Measurements from ENCODE around the gene MVP. TPM values are rescaled to one million over a fixed set of nuclear protein-coding genes. Genes with fewer than 3 reads are reported as not detected.

Gene MVP
- total and polyA plus RNA-seq, 3 donors from 2014 or later: 119 to 224 (median 147) TPM

GRCh38 chr16:29808219-29808900 lies 11.9 kb upstream of the MVP start:
- Histone ChIP-seq H3K27me3 (no peaks in the 10 kb centered on the region), H3K9me3 (no peaks in the 10 kb centered on the region), H3K36me3 (ENCODE audit: low read depth, missing control alignments) (no peaks in the 10 kb centered on the region), H3K27ac (peak overlapping the region; percentile 92 to 96), H3K4me3 (peak overlapping the region; percentile 58 to 71), H3K4me1 (peaks cover 65% of the 10 kb centered on the region)
- intact Hi-C loops (cut with DNase I; ENCODE audit: low total_unique reads): no loop called here
- TF ChIP-seq POLR2A (IDR thresholded peaks at IDR 0.05): no peak
- TF ChIP-seq, protein P1, sequence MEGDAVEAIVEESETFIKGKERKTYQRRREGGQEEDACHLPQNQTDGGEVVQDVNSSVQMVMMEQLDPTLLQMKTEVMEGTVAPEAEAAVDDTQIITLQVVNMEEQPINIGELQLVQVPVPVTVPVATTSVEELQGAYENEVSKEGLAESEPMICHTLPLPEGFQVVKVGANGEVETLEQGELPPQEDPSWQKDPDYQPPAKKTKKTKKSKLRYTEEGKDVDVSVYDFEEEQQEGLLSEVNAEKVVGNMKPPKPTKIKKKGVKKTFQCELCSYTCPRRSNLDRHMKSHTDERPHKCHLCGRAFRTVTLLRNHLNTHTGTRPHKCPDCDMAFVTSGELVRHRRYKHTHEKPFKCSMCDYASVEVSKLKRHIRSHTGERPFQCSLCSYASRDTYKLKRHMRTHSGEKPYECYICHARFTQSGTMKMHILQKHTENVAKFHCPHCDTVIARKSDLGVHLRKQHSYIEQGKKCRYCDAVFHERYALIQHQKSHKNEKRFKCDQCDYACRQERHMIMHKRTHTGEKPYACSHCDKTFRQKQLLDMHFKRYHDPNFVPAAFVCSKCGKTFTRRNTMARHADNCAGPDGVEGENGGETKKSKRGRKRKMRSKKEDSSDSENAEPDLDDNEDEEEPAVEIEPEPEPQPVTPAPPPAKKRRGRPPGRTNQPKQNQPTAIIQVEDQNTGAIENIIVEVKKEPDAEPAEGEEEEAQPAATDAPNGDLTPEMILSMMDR (IDR thresholded peaks at IDR 0.05): no peak
- DNase-seq: no peak
- WGBS, 2 donors: 31 to 34% methylated on average over 25 of the region's 25 CpGs

DNA sequence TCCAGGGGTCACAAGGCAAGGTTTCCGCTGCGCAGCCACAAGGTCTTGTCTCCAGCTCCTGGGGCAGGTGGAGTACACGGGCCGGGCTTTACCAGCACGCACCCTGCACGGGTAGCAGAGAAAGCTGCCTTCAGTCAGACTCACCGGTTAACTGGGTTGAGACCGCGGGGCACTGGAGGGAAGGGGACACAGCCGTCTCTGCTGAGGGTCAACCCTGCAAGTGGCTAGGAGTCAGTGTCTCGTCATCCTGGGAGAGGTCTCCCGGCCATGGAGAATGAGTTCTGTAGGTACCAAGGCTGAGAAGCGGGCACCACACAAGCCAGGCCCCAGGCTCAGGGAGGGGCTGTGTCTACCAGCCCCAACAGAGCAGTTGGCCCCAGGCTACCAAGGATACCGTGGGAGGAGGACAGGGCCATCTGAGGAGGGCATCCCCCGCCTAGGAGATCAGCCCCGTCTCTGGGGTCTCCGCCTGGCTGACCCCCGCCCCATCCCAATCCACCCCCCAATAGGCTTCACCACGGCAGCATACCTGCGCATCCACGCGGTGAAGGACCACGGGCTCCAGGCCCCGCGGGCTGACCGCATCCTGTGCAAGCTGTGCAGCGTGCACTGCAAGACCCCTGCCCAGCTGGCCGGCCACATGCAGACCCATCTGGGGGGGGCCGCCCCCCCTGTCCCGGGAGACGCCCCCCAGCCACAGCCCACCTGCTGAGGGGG lies 11.1 kb upstream of the MVP start:
- peak overlapping the region; percentile 92 to 96 for H3K27ac ChIP-seq
- H3K27me3 ChIP-seq: no peaks in the 10 kb centered on the region
- 55 to 61% methylated on average over 12 to 28 of the region's 31 CpGs for WGBS, 2 donors
- no peak for DNase-seq
- H3K4me1 ChIP-seq: peaks cover 68% of the 10 kb centered on the region
- H3K36me3 ChIP-seq (ENCODE audit: low read depth, missing control alignments): no peaks in the 10 kb centered on the region
- TF ChIP-seq, protein P1 (IDR thresholded peaks at IDR 0.05): no peak
- no peak for TF ChIP-seq POLR2A (IDR thresholded peaks at IDR 0.05)
- H3K4me3 ChIP-seq: no peak overlapping the region
- no peaks in the 10 kb centered on the region for H3K9me3 ChIP-seq
- intact Hi-C loops (cut with DNase I; ENCODE audit: low total_unique reads): no loop called here

GRCh38 chr16:29809850-29810698 lies 10.2 kb upstream of the MVP start:
- 28 to 29% methylated on average over 14 to 23 of the region's 23 CpGs for WGBS, 2 donors
- Histone ChIP-seq H3K36me3 (ENCODE audit: low read depth, missing control alignments) (no peaks in the 10 kb centered on the region), H3K27ac (peak overlapping the region; percentile 92 to 96), H3K27me3 (no peaks in the 10 kb centered on the region), H3K4me1 (peaks cover 68% of the 10 kb centered on the region), H3K9me3 (no peaks in the 10 kb centered on the region), H3K4me3 (no peak overlapping the region)
- TF ChIP-seq, protein P1 (IDR thresholded peaks at IDR 0.05): no peak
- no peak for TF ChIP-seq POLR2A (IDR thresholded peaks at IDR 0.05)
- intact Hi-C loops (cut with DNase I; ENCODE audit: low total_unique reads): no loop called here
- peak; percentile 53 for DNase-seq

DNA sequence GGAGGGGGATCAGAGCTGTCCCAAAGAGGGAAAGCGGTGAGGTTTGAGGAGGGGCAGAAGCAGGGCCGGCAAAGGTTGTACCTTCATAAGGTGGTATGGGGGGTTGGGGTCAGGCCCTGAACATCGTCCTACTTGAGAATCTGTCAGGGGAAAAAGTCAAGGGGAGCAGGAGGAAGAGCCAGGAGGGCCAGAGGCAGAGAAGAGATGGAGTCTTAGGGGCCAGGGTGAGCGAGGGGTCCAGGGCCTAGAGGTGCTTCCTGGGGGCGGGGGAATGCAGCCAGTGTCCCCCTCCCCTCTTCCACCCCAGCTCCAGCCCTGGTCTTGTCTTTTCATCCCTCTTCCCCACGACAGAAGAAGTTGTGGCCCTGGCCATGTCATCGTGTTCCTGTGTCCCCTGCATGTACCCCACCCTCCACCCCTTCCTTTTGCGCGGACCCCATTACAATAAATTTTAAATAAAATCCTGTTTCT lies 9.5 kb upstream of the MVP start:
- 16 to 23% methylated on average over 9 of the region's 9 CpGs for WGBS, 2 donors
- no peaks in the 10 kb centered on the region for H3K36me3 ChIP-seq (ENCODE audit: low read depth, missing control alignments)

More for the DNA sequence above, 9.5 kb upstream of the MVP start:
- intact Hi-C loops (cut with DNase I; ENCODE audit: low total_unique reads): no loop called here
- TF ChIP-seq, protein P1 (IDR thresholded peaks at IDR 0.05): no peak
- TF ChIP-seq POLR2A (IDR thresholded peaks at IDR 0.05): no peak
- Histone ChIP-seq H3K4me1 (peaks cover 71% of the 10 kb centered on the region), H3K27me3 (no peaks in the 10 kb centered on the region), H3K4me3 (peak overlapping the region; percentile 57 to 68), H3K9me3 (no peaks in the 10 kb centered on the region), H3K27ac (peak overlapping the region; percentile 92 to 96)
- no peak for DNase-seq
